GM12878 (cell line): ENCODE data around the gene GNG10. TPM values are rescaled to one million over a fixed set of nuclear protein-coding genes. Genes with fewer than 3 reads are reported as not detected.
A peak's percentile ranks its signal among the peaks of the same experiment; 100 is the strongest.

ENCODE experiments used
- ATAC-seq: fragments of 200-7000 bp; cut with Tn5 transposase; 3 replicates; pipeline ENCODE4 v1.9.1; 2020; ENCODE audit warnings: mild to moderate bottlenecking, moderate library complexity
- BruUV-seq: library from RNA; stranded (reverse); fragments of 400-500 nt; replicated peaks from 2 replicates; lab custom pipeline; 2021; lab: Mats Ljungman, UMichigan
- CTCF ChIA-PET: fragments of 300-600 bp; sonication (Branson Sonifier 250); formaldehyde crosslinking; extraction: SDS; loops from one replicate; lab custom pipeline; 2021; ENCODE audit warnings: inconsistent platforms; lab: Yijun Ruan, JAX
- POLR2A ChIA-PET: fragments of 350-600 bp; formaldehyde crosslinking; extraction: SDS; loops from one replicate; lab custom pipeline; 2021; ENCODE audit warnings: inconsistent platforms; lab: Charles Lee
- RAD21 ChIA-PET: fragments of 300-600 bp; sonication (Branson Sonifier 250); formaldehyde crosslinking; loops from one replicate; lab custom pipeline; 2023; ENCODE audit warnings: antibody characterized with exemption; ENCODE audit not compliant: unreplicated experiment; lab: Charles Lee
- SMC1A ChIA-PET: fragments of 300-600 bp; sonication (Branson Sonifier 250); formaldehyde crosslinking; loops from one replicate; lab custom pipeline; 2023; ENCODE audit not compliant: unreplicated experiment, uncharacterized antibody; lab: Charles Lee
- DNase-seq: peaks from one replicate; pipeline ENCODE4 v3.0.0-alpha.2; 2011; ENCODE audit warnings: low read depth, low spot score
- FAIRE-seq: peaks from 3 replicates; lab custom pipeline; 2011; peaks lifted over from hg19 to GRCh38; lab: Jason Lieb, UNC
- H2AFZ ChIP-seq: 2 replicates; pipeline ENCODE4 v1.6.0; 2011; ENCODE audit warnings: low read depth, low read length, control low read depth; ENCODE audit not compliant: control insufficient read depth
- H3K27ac ChIP-seq: 2 replicates; pipeline ENCODE4 v1.5.1; 2011; ENCODE audit warnings: control low read depth; ENCODE audit not compliant: control insufficient read depth, insufficient read depth
- H3K27me3 ChIP-seq, 2 experiments: replicated peaks in 1 of 2; 2 replicates each; pipeline versions ENCODE4 v1.6.0 to v1.6.1; 2011; ENCODE audit warnings: low read length in 1 of 2; ENCODE audit not compliant: control insufficient read depth in 2 of 2, insufficient read depth in 2 of 2
- H3K36me3 ChIP-seq, 2 experiments: 2 replicates each; pipeline ENCODE4 v1.5.1; 2011; ENCODE audit warnings: low read length in 1 of 2; ENCODE audit not compliant: control insufficient read depth in 2 of 2, insufficient read depth in 2 of 2
- H3K4me1 ChIP-seq: 2 replicates; pipeline ENCODE4 v1.6.1; 2011; ENCODE audit warnings: mild to moderate bottlenecking, low read length, moderate library complexity, mixed read lengths; ENCODE audit not compliant: control insufficient read depth, insufficient read depth
- H3K4me2 ChIP-seq: 2 replicates; pipeline ENCODE4 v1.6.0; 2011; ENCODE audit warnings: control low read depth; ENCODE audit not compliant: control insufficient read depth, insufficient read depth
- H3K4me3 ChIP-seq: fragments of 200-600 bp; sonication (generic); 2 replicates; pipeline ENCODE4 v1.5.1; 2016
- H3K79me2 ChIP-seq: 2 replicates; pipeline ENCODE4 v1.6.0; 2011; ENCODE audit warnings: low read length; ENCODE audit not compliant: control insufficient read depth, insufficient read depth
- H3K9ac ChIP-seq: 2 replicates; pipeline ENCODE4 v1.8.0; 2011; ENCODE audit warnings: low read length, control low read depth, mixed read lengths; ENCODE audit not compliant: control insufficient read depth, insufficient read depth
- H3K9me3 ChIP-seq: replicated peaks from 3 replicates; pipeline ENCODE4 v1.5.1; 2011; ENCODE audit warnings: mild to moderate bottlenecking, low read length; ENCODE audit not compliant: control insufficient read depth, insufficient read depth
- H4K20me1 ChIP-seq: 2 replicates; pipeline ENCODE4 v1.6.0; 2011; ENCODE audit not compliant: control insufficient read depth, insufficient read depth
- BCL3 ChIP-seq: IDR thresholded peaks from 2 replicates; pipeline ENCODE4 v1.6.1; 2011; ENCODE audit warnings: borderline replicate concordance, low read depth, mild to moderate bottlenecking, moderate library complexity, low read length; ENCODE audit not compliant: insufficient read depth, poor library complexity, severe bottlenecking
- E2F8 ChIP-seq: fragments of 450-650 bp; IDR thresholded peaks from 2 replicates; pipeline ENCODE4 v1.6.1; 2018; ENCODE audit warnings: mild to moderate bottlenecking, low read depth, moderate library complexity; ENCODE audit not compliant: partially characterized antibody
- EP300 ChIP-seq, 2 experiments: fragments of 150-350 bp in 1 of 2; IDR thresholded peaks; 2 replicates each; pipeline ENCODE4 v1.6.1; 2011 to 2012; ENCODE audit warnings: low read depth in 2 of 2, low read length in 2 of 2, borderline replicate concordance in 1 of 2, improper control_type of control experiment in 1 of 2, inconsistent platforms in 1 of 2; ENCODE audit not compliant: control insufficient read depth in 1 of 2
- IRF5 ChIP-seq: fragments of 450-650 bp; IDR thresholded peaks from 2 replicates; pipeline ENCODE4 v1.6.1; 2017; ENCODE audit warnings: borderline replicate concordance
- NFYA ChIP-seq: IDR thresholded peaks from 2 replicates; pipeline ENCODE4 v1.6.1; 2011; ENCODE audit warnings: low read depth, mild to moderate bottlenecking, low read length, improper control_type of control experiment, borderline replicate concordance
- NKRF ChIP-seq: fragments of 450-650 bp; conservative IDR thresholded peaks from 2 replicates; pipeline ENCODE4 v1.6.1; 2017; ENCODE audit warnings: mild to moderate bottlenecking, moderate library complexity
- RB1 ChIP-seq: fragments of 450-650 bp; formaldehyde crosslinking; IDR thresholded peaks from 2 replicates; pipeline ENCODE4 v1.6.1; 2017; ENCODE audit warnings: mild to moderate bottlenecking, borderline replicate concordance
- REST ChIP-seq: IDR thresholded peaks from 2 replicates; pipeline ENCODE4 v1.6.1; 2012; ENCODE audit warnings: mild to moderate bottlenecking, low read depth, low read length
- WRNIP1 ChIP-seq: IDR thresholded peaks from 2 replicates; pipeline ENCODE4 v1.6.1; 2011; ENCODE audit warnings: low read depth, low read length, improper control_type of control experiment, borderline replicate concordance
- WGBS: methylation state at CpG from one replicate; pipeline ENCODE4 v1.1.6; 2016; ENCODE audit warnings: low lambda C conversion rate; ENCODE audit not compliant: insufficient replicate concordance, insufficient coverage; ENCODE audit errors: missing lambda C conversion rate; 5-methylcytosine and 5-hydroxymethylcytosine counted together
- in situ Hi-C: fragments of 300-500 bp; cut with MboI; formaldehyde crosslinking; loops from 9 replicates; pipeline ENCODE4 v1.14.3; 2018; ENCODE audit warnings: mixed read lengths
- intact Hi-C: fragments of 100-400 bp; cut with micrococcal nuclease; formaldehyde crosslinking; loops from one replicate; pipeline ENCODE4 v1.14.2; 2022; ENCODE audit not compliant: unreplicated experiment
- polyA plus RNA-seq, 11 experiments: library from polyadenylated mRNA; depleted of rRNA in 4 of 11; unstranded in 6 of 11; stranded (reverse) in 5 of 11; fragments of >200 nt; fragmentation: Nextera tagmentation in 4 of 11; fragmentation: Illumina TruSeq in 1 of 11; extraction: Ambion mirVana in 4 of 11; extraction: Trizol in 1 of 11; gene quantifications; 1 replicate in 1 of 11; 2 replicates in 10 of 11; pipeline versions ENCODE4 v1.2.1 to v1.2.3, GENCODE V29; 2011 to 2016; ENCODE audit warnings: inconsistent platforms in 2 of 11, missing spikeins in 2 of 11, low read depth in 1 of 11
- total RNA-seq, 4 experiments: library from RNA; depleted of rRNA in 3 of 4; stranded (reverse); fragments of >200 nt in 3 of 4; fragmentation: Illumina TruSeq in 1 of 4; extraction: Trizol in 1 of 4; gene quantifications; 2 replicates each; pipeline versions ENCODE4 v1.2.1 to v1.2.3, GENCODE V29; 2013 to 2021

The GNG10 gene
- total and polyA plus RNA-seq, 10 of the 15 experiments (the other 5 are each of a cell fraction or from before 2014, with no cell fraction given), result 12.0 to 28.2 (median 22.7) TPM

- BruUV-seq, result no TSS peak
- no peaks in the 10 kb centered on the region; a peak in 1 of 4 replicates for H3K36me3 ChIP-seq
- peak overlapping the region; percentile 8 for H2AFZ ChIP-seq
- H3K27ac ChIP-seq, result no peak overlapping the region; the same call in 1 of the 2 replicates
- DNase-seq (no peak), FAIRE-seq (peak; percentile 91), ATAC-seq (peak; percentile 30)
- no peaks in the 10 kb centered on the region for H3K27me3 ChIP-seq
- H3K9ac ChIP-seq, result peak overlapping the region; percentile 27
- ChIA-PET CTCF (interaction anchor here (1.0 kb wide), 2 partner anchors 8 to 41 kb away, joined by 3 to 4 read pairs; no protein-coding TSS in a partner anchor), SMC1A (no interaction called here), POLR2A (interaction anchor here (0.6 to 0.8 kb wide), 2 partner anchors 436 to 503 kb away, joined by 3 read pairs; no protein-coding TSS in a partner anchor), RAD21 (no interaction called here)
- H4K20me1 ChIP-seq, result no peaks in the 10 kb centered on the region
- in situ Hi-C loops, result no loop called here
- WGBS, result 34% methylated on average over 7 of the region's 7 CpGs
- H3K4me3 ChIP-seq, result peak overlapping the region; percentile 95
- no peaks in the 10 kb centered on the region; the same call in 1 of the 2 replicates for H3K79me2 ChIP-seq
- H3K9me3 ChIP-seq, result no peaks in the 10 kb centered on the region
- intact Hi-C loops, result loop anchor here (2.0 kb wide), 1 partner anchor 32 kb away; the partner anchor contains the start of gene DNAJC25
- H3K4me2 ChIP-seq, result peak overlapping the region; percentile 65
- peaks cover 6% of the 10 kb centered on the region for H3K4me1 ChIP-seq
- TF ChIP-seq WRNIP1 (no peak), REST (no peak), E2F8 (no peak), RB1 (no peak), EP300 (IDR thresholded peaks at IDR 0.05; ENCODE audit: borderline replicate concordance in 1 of 2, control insufficient read depth in 1 of 2, low read depth in 2 of 2, low read length in 2 of 2) (no peak), NKRF (no peak), IRF5 (no peak), NFYA (no peak), BCL3 (no peak)
Measured at GRCh38 chr9:111662576-111663300, 1.3 kb downstream of the GNG10 start.
